C4-2B (cell line): ENCODE results near the gene CEP250.

Experiments used
- H3K27ac ChIP-seq: fragments of 450-650 bp; 2 replicates; pipeline ENCODE4 v1.5.1; 2017
- ZFX ChIP-seq: fragments of 450-650 bp; IDR thresholded peaks from 2 replicates; pipeline ENCODE4 v1.6.1; 2017
- TF ChIP-seq, protein P1 (sequence below): fragments of 450-650 bp; conservative IDR thresholded peaks from 2 replicates; pipeline ENCODE4 v1.5.1; 2017; ENCODE audit warnings: mild to moderate bottlenecking

The CEP250 gene

DNA sequence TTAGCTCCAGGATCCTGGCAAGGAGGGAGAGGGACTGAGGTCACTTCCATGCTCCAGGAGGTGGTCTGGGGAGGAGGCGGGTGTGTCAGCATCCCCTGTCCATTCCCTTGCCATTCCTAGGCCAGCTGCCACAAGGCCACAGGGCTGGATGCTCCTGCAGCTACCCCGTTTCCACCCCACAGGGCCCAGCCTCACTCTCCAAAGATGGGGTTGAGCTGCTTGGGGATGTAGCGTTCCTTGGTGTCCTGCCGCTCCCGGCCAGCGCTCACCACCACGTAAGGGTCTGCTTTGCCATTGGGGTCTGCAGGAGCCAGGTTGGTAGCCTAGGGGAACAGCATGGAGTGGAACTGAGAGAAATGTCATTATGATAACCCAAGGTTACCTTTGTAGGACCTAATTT lies 109.5 kb downstream of the CEP250 start:
- no peak overlapping the region for H3K27ac ChIP-seq
- TF ChIP-seq, protein P1, sequence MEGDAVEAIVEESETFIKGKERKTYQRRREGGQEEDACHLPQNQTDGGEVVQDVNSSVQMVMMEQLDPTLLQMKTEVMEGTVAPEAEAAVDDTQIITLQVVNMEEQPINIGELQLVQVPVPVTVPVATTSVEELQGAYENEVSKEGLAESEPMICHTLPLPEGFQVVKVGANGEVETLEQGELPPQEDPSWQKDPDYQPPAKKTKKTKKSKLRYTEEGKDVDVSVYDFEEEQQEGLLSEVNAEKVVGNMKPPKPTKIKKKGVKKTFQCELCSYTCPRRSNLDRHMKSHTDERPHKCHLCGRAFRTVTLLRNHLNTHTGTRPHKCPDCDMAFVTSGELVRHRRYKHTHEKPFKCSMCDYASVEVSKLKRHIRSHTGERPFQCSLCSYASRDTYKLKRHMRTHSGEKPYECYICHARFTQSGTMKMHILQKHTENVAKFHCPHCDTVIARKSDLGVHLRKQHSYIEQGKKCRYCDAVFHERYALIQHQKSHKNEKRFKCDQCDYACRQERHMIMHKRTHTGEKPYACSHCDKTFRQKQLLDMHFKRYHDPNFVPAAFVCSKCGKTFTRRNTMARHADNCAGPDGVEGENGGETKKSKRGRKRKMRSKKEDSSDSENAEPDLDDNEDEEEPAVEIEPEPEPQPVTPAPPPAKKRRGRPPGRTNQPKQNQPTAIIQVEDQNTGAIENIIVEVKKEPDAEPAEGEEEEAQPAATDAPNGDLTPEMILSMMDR: no peak
- TF ChIP-seq ZFX: no peak

DNA sequence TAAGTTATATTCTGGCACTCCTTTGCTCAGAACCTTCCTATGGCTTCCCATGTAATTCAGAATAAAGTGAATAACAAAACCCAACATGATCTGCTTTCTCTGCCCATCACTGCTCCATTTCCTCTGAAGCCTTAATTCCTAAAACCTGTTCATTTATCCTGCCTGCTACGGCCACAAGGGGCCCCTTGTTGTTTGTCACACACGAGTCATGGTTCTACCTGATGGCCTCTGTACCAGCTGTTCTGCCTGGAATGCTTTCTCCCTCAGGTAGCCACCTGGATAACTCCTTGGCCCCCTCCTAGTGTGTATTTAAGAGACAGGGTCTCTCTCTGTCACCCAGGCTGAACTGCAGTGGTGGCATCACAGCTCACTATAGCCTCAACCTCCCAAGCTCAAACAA lies 113.2 kb downstream of the CEP250 start:
- no peak for TF ChIP-seq ZFX
- TF ChIP-seq, protein P1: no peak; the same call in 1 of the 2 replicates
- no peak overlapping the region for H3K27ac ChIP-seq
